ENCODE data around the gene OPHN1.

DNA sequence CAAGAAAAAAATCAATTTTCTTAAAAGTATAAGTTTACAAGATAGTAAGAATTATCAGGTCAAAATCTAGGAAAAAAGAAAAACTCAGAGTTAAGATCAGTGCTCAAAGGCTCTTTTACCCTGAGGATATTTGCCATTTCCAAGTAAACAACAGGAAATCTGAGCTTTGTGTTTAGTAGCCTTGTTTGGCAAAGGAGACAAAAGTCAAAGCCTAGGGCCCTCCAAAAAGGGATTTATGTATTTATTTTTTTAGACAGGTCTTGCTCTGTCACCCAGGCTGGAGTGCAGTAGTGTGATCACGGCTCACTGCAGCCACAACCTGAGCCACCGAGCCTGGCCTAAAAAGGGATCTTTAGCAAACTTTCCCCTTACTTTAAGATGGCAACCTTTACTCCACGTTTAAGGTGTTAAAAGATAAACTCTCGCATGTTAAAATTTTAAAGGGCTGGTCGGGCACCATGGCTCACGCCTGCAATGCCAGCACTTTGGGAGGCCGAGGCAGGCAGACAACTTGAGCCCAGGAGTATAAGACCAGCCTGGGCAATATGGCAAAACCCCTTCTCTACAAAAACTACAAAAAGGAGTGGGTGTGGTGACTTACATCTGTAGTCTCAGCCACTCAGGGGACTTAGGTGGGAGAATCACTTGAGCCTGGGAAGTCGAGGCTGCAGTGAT lies 21.3 kb upstream of the OPHN1 start:
- no peak for TF ChIP-seq GATA2 (IDR thresholded peaks at IDR 0.05; ENCODE audit: insufficient read depth, insufficient read length, low read depth, low read length)
- no peak for TF ChIP-seq CTCF (IDR thresholded peaks at IDR 0.05; ENCODE audit: extremely low read depth in 1 of 2, insufficient read depth in 1 of 2, low read depth in 1 of 2, low read length in 2 of 2)
- TF ChIP-seq POLR2AphosphoS5 (IDR thresholded peaks at IDR 0.05; ENCODE audit: insufficient read depth, low read depth, low read length): no peak
- TF ChIP-seq, protein P1, sequence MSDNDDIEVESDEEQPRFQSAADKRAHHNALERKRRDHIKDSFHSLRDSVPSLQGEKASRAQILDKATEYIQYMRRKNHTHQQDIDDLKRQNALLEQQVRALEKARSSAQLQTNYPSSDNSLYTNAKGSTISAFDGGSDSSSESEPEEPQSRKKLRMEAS (IDR thresholded peaks at IDR 0.05; ENCODE audit: insufficient read depth, insufficient read length): no peak
- TF ChIP-seq JUN (IDR thresholded peaks at IDR 0.05; ENCODE audit: borderline replicate concordance, insufficient read depth, insufficient read length, low read depth): no peak
- TF ChIP-seq POLR2A (IDR thresholded peaks at IDR 0.05; ENCODE audit: low read depth, low read length): no peak

Data from endothelial cell of umbilical vein (primary cell).